22Rv1 (cell line): Measurements from ENCODE around the gene N4BP2.

Experiments used
- H3K27ac ChIP-seq: fragments of 450-650 bp; 2 replicates; pipeline ENCODE4 v1.5.1; 2017
- CTCF ChIP-seq: fragments of 450-650 bp; IDR thresholded peaks from 2 replicates; pipeline ENCODE4 v1.5.1; 2017; ENCODE audit warnings: mild to moderate bottlenecking
- ZFX ChIP-seq: fragments of 450-650 bp; IDR thresholded peaks from 2 replicates; pipeline ENCODE4 v1.6.1; 2017; ENCODE audit warnings: antibody characterized with exemption, borderline replicate concordance

N4BP2 gene

GRCh38 chr4:40040908-40041307, 15.7 kb upstream of the N4BP2 start:
- no peak overlapping the region for H3K27ac ChIP-seq
- TF ChIP-seq ZFX = no peak
- no peak for TF ChIP-seq CTCF

- no peak overlapping the region for H3K27ac ChIP-seq
- TF ChIP-seq CTCF (no peak), ZFX (no peak)
These were observed 12.9 kb upstream of the N4BP2 start for GRCh38 chr4:40043786-40044185.

- no peak overlapping the region for H3K27ac ChIP-seq
- no peak for TF ChIP-seq ZFX
- no peak for TF ChIP-seq CTCF
These were observed 10.2 kb upstream of the N4BP2 start for GRCh38 chr4:40046311-40046980.

GRCh38 chr4:40053161-40053560, 3.5 kb upstream of the N4BP2 start:
- H3K27ac ChIP-seq = no peak overlapping the region
- TF ChIP-seq ZFX = no peak

GRCh38 chr4:40055511-40055862, 1.2 kb upstream of the N4BP2 start:
- TF ChIP-seq CTCF (no peak), ZFX (no peak)

GRCh38 chr4:40055863-40056715, 561 bp upstream of the N4BP2 start:
- H3K27ac ChIP-seq = peak overlapping the region; percentile 99
- TF ChIP-seq ZFX (no peak), CTCF (no peak)

More at GRCh38 chr4:40055511-40055862, 1.2 kb upstream of the N4BP2 start:
- H3K27ac ChIP-seq = peak overlapping the region; percentile 99

GRCh38 chr4:40057586-40058091, 989 bp downstream of the N4BP2 start:
- TF ChIP-seq ZFX (no peak), CTCF (no peak)
- peak overlapping the region; percentile 99 for H3K27ac ChIP-seq
